NK-92 (cell line): ENCODE results near the gene VWA2.
A peak's percentile ranks its signal among the peaks of the same experiment; 100 is the strongest.

Experiments
- DNase-seq: peaks from one replicate; lab custom pipeline; 2025; ENCODE audit not compliant: unreplicated experiment; lab: John Stamatoyannopoulos, UW

Gene VWA2

DNA sequence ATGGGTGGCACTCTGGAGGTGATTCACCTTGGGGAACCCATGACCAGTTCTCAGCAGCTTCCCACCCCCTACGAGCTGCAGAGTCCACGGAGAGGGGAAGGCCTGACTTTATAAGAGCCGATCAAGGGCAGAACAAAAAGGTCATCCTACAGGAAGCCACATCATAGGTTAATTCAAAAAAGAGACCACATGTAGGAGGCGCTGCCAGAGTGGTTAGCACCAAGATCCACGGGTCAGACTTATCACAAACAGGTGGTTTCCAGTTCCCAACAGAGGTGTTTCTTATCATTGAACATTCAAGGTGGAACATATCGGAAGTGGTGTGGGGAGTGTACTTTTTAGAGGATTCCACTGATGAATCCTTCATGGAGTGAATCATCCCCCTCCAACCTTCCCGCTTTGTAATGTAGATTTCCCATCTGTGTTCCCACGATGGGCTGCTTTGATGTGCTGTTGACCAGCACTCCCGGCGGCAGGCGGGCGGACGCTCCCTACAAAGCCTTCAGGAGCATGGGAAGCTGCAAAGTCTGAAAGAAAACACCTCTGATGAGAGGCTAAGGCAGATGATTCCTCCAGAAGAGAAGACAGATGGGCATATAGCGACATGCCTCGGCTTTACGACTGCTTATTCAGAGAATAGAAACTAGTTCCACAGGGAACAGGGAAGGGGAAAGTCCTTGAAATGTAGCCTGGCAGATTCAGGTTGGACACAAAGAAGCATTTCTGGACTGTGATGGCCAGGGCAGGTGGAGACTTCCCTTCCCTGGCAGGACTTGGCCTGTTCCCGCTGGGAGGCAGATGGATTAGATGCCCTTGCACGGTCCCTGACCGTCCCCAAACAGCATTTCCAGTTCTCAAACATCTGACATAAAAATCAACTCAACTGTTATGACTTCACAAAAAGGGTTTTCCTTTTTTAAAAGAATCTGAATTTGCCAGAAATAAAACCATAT, 98.7 kb downstream of the VWA2 start:
- DNase-seq = peak; percentile 40

DNA sequence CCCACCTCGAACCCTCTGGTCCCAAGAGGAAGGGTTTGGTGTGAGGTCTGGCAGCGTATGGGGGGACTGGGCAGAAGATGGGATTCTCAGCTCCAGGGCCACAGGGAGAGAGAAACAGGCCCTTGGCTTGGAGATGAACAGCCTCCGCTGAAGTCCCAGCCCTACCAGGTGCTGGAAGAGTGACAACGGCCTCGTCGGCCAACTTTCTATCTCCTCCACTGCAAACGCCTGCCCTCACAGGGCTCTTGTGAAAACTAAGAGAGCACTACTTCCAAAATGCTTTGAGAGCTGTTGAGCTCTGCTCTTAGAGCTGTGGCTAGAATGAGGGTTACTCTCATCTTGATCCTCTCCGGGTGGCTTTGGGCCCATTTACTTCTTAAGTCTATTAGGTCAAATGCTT, 101.8 kb downstream of the VWA2 start:
- DNase-seq = no peak
